NCI-H2029 (cell line): ENCODE data around the gene SLC5A11.
"Not testable (repeated sequence)": the region's sequence is repeated elsewhere in the genome, so short reads cannot be mapped to it uniquely, and the experiment has no call there.

Source experiments
- DNase-seq: peaks from one replicate; lab custom pipeline; 2025; lab: John Stamatoyannopoulos, UW

Gene SLC5A11

DNA sequence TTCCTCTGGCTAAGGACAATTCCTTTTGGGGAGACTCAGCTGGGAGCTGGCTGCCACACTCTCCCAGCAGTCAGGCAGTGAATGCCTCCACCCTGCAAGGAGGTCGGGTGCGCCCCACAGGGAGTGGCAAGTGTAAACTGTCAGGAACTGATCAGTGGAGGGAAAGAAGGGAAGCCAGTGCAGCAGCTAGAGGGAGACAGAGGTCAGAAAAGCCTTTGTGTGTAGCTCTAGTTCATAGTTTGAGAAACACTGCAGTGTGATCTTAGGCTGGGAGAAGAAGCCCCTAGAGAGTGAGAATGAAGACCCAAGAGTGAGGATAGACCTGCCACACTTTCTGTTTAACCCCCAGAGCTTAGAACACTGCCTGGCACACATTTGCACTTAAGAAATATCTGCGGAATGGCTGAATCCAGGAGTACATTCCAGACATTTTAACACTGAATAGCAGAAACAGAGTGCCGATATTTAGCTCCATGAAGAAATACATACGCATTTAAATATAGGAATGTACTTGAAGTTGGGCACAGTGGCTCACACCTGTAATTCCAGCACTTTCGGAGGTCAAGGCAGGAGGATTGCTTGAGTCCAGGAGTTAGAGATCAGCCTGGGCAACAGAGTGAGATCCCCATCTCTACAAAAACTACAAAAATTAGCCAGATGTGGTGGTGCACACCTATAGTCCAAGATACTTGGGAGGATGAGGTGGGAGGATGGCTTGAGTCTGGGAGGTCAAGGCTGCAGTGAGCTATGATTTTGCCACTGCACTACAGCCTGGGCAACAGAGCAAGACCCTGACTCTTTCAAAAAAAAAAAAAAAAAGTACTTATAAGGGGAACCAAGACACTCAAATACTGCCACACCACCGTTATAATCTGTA is 11.1 kb upstream of the SLC5A11 start:
- DNase-seq, result no peak

DNA sequence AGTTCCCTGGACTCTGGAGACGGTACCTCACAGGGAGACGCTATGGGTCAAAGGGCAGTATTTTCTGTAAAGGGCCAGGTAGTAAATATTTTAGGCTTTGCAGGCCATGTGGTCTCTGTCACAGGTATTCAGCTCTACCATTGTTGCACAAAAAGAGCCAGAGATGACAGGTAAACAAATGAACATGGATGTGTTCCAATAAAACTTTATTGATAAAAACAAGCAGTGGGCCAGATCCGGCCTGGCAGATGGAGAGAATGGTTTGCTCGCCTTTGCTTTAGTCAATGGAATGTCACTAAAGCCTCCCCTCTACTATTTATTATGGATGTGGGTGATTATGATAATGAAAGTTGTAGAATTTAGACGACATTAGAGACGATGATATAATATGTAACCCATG is 8.9 kb upstream of the SLC5A11 start:
- no peak for DNase-seq

DNA sequence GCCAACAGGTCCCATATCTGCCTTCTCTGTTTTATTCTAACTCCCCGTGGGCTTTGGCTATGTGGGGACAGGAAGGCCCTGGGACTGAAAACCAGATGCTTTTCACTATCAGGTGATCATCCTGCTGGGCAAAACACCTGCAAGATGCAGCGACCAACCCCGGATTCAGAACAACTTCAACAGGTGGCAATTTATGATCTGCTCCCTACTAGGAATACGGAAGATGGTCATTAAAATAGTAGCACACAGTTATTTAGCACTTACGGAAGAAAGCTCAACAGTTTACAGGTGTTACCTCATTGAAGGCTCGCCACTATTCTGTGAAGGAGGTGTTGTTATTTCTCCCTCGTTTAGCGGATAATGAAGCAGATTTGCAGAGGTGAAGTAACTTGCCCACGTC is 7.8 kb upstream of the SLC5A11 start:
- no peak for DNase-seq

DNA sequence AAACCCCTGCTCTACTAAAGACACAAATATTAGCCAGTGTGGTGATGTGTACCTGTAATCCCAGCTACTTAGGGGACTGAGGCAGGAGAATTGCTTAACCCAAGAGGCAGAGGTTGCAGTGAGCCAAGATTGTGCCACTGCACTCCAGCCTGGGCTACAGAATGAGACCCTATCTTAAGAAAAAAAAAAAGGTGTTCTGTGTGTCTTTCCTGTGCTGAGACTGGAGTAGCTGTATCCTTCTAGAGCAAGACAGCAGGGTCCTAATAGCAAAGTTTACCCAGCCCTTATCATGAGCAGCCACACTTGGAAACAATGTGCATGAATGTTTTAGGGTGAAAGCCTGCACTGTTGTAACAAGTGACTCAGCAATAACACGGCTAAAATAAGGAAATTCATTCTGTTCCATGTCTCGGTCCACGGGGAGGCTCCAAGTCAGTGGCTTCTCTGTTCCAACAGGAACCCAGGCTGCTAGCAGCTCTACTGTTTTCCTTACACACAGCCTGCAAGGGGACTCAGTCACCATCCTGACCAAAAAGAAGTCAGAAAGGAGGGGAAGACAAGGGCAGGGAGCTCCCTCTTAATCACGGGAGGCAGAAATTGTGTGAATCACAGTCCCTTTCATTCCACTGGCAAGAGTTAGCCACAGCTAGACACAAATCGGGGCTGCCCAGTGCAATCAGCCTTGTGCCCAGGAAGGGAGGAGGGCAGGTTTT is 7.1 kb upstream of the SLC5A11 start:
- no peak for DNase-seq

DNA sequence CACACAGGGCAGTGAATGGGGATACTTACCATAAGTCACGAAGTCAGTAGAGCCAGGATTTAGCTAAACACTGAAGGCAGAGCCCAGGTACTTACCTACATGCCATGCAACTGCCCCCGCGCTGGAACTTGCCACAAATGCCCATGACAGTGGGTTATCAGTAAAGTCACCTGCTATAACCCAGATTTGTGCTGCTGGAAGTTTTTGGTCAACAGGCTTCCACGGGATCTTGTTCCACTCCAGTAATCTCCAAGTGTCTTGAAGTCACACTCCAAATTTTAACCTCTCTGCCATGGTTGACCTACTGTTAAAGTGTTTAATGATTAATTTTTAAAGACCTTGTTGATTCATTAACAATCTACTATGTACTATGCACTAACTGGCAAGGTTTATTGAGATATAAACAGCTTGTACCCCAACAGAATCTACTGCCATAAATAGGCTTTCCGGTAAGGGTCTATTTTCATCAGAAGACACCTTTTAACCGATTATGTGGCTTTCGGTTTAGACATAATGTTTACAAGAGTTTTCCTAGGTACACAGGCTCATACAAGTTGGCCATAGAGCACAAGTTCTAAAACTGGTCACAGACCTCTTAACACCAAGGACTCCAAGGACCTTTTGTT is 6.3 kb upstream of the SLC5A11 start:
- DNase-seq, result no peak

DNA sequence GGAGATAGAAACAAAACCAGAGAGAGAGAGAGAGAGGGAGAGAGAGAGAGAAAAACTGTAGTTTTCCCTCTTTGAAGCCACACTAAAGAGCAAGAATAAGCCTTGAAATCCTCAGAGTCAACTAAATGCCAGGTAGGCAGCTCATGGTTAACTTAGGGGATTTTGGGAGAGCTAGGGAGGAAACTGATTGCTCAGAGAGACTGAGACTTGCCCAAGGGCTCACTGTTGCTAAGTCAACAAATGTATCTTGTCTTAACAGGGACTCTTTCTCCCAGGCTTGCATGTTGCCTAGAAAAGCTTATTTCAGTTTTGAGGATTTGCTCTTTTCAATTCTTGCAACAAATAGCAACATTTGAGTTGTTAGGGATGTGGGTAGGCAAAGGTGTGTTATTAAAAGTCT is 4.5 kb upstream of the SLC5A11 start:
- DNase-seq, result no peak

DNA sequence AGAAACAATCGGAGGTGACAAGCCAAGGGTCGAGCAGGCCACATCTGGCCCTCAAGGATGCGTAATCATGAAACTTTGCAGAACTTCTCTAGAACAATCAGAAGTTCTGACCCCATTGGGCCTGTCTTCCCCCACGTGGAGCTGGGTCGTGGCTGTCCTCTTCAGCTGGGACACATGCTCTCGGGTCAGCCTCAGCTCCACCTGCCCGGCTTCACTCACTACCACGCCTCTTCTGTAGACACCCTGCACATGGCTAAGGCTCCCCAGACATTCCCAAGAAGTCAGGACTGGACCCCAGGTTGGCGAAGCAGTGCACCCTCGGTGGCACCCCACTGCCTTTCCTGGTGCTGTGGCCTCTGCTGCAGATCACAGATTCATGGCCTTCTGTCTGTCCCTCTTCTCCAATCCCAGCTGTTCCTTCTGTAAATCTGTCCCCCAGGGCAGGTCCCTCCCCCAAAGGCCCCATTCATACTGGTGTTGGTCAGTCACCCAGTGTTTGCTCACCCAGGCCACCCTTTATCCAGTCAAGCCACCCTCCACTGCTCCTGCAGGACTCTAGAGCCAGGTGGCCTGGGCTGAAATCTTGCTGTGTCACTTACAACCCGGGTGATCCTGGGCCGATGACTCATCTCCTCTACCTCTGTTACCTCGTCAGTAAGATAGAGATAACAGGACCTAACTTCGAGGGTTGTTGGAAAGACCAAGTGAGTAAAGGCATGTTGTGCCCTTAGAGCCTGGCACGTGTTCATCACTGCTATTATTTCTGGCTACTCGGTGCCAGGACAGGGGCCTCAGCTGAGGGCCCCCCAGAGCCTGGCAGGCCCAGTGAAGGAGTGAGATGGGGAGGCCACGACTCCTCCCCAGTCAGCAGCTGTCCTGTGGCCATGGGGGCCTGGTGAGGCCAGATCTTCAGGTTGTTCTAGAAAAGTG is 1.4 kb upstream of the SLC5A11 start:
- no peak for DNase-seq

DNA sequence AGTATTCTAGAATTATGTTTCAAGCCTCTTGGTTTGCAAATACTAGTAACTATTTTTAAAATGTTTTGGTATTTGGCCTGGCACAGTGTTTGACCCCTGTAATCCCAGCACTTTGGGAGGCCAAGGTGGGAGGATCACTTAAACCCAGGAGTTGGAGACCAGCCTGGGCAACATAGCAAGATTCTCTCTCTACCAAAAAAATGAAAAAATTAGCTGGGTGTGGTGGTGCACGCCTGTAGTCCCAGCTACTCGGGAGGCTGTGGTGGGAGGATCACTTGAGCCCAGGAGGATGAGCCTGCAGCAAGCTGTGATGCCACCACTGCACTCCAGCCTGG is 765 bp upstream of the SLC5A11 start:
- DNase-seq, result not testable (repeated sequence)

DNA sequence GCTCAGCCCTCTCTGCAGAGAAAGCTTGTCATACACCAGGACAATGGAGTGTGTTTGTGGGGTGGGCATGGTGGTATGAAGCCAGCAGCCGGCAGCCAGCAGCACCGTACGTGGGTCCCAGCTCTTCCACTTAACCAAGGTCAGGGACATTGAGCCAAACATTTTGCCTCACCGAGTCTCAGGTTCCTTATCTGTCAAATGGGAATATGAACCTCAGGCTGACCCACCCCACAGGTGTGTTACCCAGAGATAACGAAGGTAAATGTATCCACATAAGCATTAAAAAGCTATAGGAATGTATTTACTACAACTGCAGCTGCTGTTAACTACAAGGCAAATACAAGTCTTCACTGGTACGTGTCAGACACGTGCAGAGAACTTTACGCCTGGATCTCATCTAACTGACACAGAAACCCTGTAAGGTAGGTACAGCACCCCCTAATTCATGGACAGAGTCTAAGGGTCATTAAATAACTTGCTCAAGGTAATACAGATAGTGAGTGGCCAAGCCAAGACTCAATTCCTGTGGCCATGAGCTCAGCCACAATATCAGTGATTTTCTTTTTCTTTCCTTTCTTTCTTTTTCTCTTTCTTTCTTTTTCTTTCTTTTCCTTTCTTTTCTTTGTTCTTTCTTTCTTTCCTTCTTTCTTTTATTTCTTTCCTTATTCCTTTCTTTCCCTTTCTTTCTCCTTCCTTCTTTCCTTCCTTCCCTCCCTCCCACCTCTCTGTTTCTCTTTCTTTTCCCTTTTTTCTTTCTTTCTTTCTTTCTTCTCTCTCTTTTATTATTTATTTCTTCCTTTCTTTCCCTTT is 990 bp downstream of the SLC5A11 start:
- DNase-seq, result no peak

DNA sequence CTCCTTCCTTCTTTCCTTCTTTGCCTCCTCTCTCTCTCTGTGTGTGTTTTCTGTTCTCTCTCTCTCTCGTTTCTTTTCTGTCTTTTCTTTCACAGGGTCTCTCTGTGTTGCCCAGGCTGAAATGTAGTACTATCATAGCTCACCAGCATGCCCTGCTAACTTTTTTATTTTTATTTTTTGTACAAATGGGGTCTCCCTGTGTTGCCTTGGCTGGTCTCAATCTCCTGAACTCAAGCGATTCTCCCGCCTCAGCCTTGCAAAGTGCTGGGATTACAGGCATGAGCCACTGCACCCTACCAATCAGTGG is 1.5 kb downstream of the SLC5A11 start:
- DNase-seq, result no peak

DNA sequence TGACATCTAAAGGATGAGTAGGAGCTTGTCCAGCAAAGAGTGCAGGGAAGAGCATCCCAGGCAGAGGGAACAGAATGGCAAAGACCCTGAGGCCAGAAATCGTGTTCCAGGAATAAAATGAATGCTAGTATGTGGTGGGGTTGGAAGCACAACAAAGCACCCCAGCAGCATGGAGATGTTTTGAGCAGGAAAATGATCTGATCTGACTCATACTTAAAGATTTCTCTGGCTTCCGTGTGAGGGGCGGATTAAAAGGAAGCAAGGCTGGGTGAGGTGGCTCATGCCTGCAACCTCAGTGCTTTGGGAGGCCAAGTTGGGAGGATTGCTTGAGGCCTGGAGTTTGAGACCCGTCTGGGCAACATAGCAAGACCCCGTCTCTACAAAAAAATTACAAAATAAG is 2.3 kb downstream of the SLC5A11 start:
- no peak for DNase-seq

DNA sequence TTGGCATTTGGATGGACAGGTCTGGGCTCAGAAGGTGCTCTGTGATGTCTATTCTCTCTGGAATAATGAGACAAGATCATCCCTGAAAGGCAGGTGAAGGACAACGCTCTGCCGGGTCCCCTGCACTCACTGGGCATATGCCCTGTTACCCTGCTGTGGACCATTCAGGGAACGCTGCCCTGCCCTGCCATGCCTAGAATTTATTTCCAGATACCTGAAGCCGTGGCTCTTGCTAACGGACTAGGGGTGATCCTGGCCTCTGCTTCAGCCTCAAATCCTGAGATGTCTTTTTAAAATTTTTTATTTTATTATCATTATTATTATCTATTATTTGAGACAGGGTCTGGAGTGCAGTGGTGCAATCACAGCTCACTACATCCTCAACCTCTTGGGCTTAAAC is 3.9 kb downstream of the SLC5A11 start:
- DNase-seq, result no peak

DNA sequence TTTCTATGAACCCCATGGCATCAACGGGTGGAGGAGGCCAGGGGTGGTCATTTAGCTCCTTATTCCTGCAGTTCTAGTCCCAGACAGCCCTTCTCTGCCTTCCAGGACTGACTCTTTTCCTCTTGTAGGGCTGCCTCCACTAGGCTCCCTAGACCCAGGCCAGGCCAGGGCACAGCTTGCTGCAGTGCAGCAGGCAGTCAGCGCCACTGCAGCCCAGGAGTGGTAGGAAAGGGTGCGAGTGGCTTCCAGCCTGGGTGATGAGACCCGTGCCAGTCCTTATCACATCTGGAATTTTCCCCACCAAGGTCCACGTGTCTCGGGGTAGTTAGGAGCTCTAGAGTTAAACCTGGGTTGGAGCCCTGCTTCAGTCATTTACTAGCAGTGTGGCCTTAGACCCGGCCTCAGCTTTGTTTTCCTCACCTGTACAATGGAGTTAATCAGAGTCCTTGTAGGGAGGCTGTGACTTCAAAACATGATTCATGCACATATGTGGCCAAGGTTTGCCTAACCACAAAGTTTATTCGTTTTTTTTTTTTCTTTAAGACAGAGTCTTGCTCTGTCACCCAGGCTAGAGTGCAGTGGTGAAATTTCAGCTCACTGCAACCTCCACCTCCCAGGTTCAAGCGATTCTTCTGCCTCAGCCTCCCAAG is 4.7 kb downstream of the SLC5A11 start:
- no peak for DNase-seq

DNA sequence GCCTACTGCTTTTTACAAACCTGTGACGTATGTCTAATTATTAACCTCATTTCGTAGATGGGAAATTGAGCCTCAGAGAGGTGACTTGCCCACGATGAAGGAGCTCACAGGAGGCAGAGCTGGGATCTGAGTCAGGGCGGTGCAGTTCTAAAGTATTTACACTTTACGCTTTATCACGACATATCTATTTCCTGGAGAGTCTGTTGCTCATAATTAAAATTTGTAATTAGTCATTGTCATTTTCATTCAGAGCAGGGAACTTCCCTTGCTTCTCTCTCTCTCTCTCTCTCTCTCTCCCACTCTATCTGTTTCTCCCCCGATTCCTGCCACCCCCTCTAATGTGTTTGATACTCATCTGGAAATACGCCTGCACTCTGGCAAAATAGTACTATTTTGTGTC is 5.9 kb downstream of the SLC5A11 start:
- DNase-seq, result no peak

DNA sequence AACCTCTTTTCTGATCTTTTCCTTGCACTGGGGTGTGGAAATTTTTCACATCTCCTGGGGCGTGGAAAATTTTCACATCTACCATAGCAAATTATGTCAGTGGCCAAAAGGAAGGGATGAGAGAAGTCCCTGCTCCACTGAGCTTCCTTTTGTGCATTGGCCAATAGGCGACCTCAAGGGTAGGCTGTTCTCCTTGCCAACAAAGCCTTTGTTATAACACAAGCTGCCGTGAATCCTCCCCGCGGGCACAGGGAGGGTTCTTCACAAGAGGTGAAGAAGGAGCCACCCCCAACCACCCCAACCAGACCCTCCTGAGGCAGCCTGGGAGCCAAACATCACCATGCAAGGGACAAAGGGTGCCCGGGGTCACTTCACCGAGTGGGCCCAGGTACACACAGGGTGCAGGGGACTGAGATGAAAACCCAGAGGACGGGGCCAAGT is 6.5 kb downstream of the SLC5A11 start:
- peak; percentile 6 for DNase-seq

DNA sequence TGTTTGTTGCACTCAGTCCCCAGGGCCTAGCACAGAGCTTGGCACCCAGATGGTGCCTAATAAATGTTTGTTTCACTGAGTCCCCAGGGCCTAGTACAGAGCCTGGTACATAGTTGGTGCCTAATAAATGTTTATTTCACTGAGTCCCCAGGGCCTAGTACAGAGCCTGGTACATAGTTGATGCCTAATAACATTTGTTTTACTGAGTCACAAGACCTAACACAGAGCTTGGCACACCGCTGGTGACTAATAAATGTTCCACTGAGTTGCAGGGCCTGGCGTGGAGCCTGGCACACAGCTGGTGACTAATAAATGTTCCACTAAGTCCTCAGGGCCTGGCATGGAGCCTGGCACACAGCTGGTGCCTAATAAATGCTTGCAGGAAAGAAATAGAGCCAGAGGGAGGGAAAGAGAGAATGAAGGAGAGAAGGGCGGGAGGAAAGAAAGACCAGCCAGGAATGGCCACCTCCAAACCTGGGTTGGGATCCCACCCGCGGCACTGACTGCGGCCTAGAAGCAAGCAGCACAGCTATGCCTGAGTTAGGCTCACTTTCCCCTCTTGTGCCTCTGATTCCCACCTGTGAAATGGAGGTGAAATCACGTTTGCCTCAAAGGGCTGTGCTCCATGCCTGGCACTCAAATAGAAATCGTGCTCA is 7.5 kb downstream of the SLC5A11 start:
- DNase-seq, result no peak

DNA sequence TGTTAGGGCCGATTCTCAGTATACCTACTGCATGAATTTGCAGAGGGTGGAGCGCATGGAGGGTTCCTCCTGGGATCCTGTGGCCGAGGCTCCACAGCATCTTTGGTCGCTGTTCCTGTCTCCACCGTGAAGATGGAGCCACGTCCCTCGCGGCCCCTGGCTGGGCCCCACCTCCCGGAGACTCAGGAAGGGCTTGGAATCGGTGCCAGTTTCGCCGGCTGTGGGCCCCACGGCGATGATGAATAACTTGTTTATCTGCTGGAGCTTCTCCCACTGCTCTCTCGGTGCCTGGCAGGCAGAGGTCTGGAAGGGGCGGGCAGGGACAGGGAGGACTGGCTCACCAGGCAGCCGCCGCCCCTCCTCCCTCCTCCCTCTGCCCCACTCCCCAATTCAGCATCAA is 8.1 kb downstream of the SLC5A11 start:
- DNase-seq, result no peak

DNA sequence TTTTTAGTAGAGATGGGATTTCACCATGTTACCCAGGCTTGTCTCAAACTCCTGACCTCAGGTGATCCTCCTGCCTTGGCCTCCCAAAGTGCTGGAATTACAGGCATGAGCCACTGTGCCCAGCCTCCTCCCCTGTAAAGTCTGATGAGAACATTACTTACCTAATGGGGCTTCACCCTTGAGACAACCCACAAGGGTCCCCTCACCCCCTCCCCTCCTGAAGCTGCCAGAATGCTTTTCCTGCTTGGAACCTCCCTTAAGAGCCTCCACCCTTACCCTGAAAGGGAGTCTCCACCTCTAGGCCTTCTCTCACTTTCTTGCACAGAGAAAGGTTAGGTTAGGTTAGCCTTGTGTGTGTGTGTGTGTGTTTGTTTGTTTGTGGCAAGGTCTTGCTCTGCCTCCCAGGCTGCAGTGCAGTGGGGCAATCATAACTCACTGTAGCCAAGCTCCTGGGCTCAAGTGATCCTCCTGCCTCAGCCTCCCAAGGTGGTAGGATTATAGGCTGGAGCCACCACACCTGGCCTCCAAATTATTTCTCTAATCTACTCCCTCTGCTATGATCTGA is 8.9 kb downstream of the SLC5A11 start:
- no peak for DNase-seq

DNA sequence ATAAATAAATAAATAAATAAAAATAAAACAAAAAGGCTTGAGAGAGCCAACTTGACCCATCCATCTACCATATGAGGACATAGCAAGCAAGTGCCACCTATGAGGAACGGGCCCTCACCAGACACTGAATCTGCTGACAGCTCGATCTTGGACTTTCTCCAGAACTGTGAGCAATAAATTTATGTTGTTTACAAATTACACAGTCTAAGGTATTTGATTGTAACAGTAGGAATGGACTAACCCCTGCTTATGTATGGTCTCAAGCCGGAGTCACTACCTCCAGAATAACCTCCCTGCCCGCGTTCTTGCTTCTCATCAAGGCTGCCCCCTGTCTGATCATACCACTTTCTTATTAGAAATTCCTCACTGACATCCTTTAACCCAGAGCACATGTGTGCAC is 9.9 kb downstream of the SLC5A11 start:
- DNase-seq, result no peak

DNA sequence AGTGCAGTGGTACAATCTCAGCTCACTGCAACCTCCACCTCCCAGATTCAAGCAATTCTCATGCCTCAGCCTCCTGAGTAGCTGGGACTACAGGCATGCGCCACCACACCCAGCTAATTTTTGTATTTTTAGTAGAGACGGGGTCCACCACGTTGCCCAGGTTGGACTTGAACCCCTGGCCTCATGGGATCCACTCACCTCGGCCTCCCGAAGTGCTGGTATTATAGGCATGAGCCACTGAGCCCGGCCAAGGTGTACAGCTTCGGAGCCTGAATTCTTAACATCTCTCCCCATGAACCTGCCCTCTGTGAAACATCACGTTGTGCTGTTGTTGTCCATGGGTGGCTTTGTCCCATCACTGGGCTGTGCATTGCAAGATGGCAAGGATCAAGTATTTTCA is 11.1 kb downstream of the SLC5A11 start:
- not testable (repeated sequence) for DNase-seq
